Stimulated activated CD8-positive, alpha-beta memory T cell treated with anti-CD3 and anti-CD28 coated beads, Interleukin-7, amount 100 ng/mL, for 48 hours (primary cell): ENCODE results near the gene MARVELD2.
"Not testable (repeated sequence)": the region's sequence is repeated elsewhere in the genome, so short reads cannot be mapped to it uniquely, and the experiment has no call there.

Experiments used
- DNase-seq, 2 donors: peaks; one replicate each; pipeline ENCODE4 v3.0.0-alpha.2; 2020; ENCODE audit warnings: low read depth in 1 of 2; ENCODE audit errors: extremely low read depth in 1 of 2

MARVELD2 gene

GRCh38 chr5:69444127-69444754 lies 29.3 kb downstream of the MARVELD2 start:
- DNase-seq: no peak

- no peak for DNase-seq
These were observed 34.6 kb downstream of the MARVELD2 start for GRCh38 chr5:69449511-69449910.

- no peak for DNase-seq
These were observed 35.2 kb downstream of the MARVELD2 start for GRCh38 chr5:69450116-69450515.

- DNase-seq: not testable (repeated sequence)
These were observed 35.6 kb downstream of the MARVELD2 start for GRCh38 chr5:69450527-69450926.

- DNase-seq: no peak
These were observed 37.2 kb downstream of the MARVELD2 start for GRCh38 chr5:69451941-69452647.

- not testable (repeated sequence) for DNase-seq
These were observed 38.6 kb downstream of the MARVELD2 start for GRCh38 chr5:69453487-69453886.

- no peak for DNase-seq
These were observed 39.7 kb downstream of the MARVELD2 start for GRCh38 chr5:69454460-69455249.

- not testable (repeated sequence) for DNase-seq
These were observed 40.6 kb downstream of the MARVELD2 start for GRCh38 chr5:69455428-69455988.

- DNase-seq: no peak
These were observed 47.3 kb downstream of the MARVELD2 start for GRCh38 chr5:69462170-69462569.

- DNase-seq: not testable (repeated sequence)
These were observed 51.5 kb downstream of the MARVELD2 start for GRCh38 chr5:69466375-69466774.

GRCh38 chr5:69467442-69468225 lies 52.7 kb downstream of the MARVELD2 start:
- no peak for DNase-seq

- DNase-seq: no peak
These were observed 53.7 kb downstream of the MARVELD2 start for GRCh38 chr5:69468631-69469030.

GRCh38 chr5:69471516-69471915 lies 56.6 kb downstream of the MARVELD2 start:
- not testable (repeated sequence) for DNase-seq

- DNase-seq: not testable (repeated sequence)
These were observed 57.7 kb downstream of the MARVELD2 start for GRCh38 chr5:69472535-69473143.

GRCh38 chr5:69477170-69477569 lies 62.3 kb downstream of the MARVELD2 start:
- DNase-seq: no peak

- not testable (repeated sequence) for DNase-seq
These were observed 63.4 kb downstream of the MARVELD2 start for GRCh38 chr5:69478296-69478695.

GRCh38 chr5:69484891-69485290 lies 70.0 kb downstream of the MARVELD2 start:
- DNase-seq: no peak

- no peak for DNase-seq
These were observed 70.6 kb downstream of the MARVELD2 start for GRCh38 chr5:69485471-69485870.

GRCh38 chr5:69489246-69489645 lies 74.3 kb downstream of the MARVELD2 start:
- no peak for DNase-seq

- no peak for DNase-seq
These were observed 76.1 kb downstream of the MARVELD2 start for GRCh38 chr5:69491027-69491426.
